Coronary artery (tissue), 2 donors: ENCODE data around the gene MLLT6.

Source experiments
- DNase-seq: peaks from one replicate; pipeline ENCODE4 v3.0.0-alpha.2; 2017; ENCODE audit warnings: low spot score
- H3K27ac ChIP-seq, 2 donors: fragments of 200-600 bp; sonication (generic); one replicate each; pipeline ENCODE4 v1.5.1; 2016 to 2019
- H3K4me3 ChIP-seq: fragments of 200-600 bp; sonication (generic); 2 replicates; pipeline ENCODE4 v1.5.1; 2016; ENCODE audit warnings: mild to moderate bottlenecking, moderate library complexity
- TF ChIP-seq, protein P1 (sequence below): fragments of 200-600 bp; sonication (generic); IDR thresholded peaks from one replicate; pipeline ENCODE4 v1.5.1; 2019; ENCODE audit warnings: antibody characterized with exemption

Gene MLLT6

GRCh38 chr17:38709864-38710603 is 5.0 kb downstream of the MLLT6 start:
- DNase-seq: no peak
- TF ChIP-seq, protein P1, sequence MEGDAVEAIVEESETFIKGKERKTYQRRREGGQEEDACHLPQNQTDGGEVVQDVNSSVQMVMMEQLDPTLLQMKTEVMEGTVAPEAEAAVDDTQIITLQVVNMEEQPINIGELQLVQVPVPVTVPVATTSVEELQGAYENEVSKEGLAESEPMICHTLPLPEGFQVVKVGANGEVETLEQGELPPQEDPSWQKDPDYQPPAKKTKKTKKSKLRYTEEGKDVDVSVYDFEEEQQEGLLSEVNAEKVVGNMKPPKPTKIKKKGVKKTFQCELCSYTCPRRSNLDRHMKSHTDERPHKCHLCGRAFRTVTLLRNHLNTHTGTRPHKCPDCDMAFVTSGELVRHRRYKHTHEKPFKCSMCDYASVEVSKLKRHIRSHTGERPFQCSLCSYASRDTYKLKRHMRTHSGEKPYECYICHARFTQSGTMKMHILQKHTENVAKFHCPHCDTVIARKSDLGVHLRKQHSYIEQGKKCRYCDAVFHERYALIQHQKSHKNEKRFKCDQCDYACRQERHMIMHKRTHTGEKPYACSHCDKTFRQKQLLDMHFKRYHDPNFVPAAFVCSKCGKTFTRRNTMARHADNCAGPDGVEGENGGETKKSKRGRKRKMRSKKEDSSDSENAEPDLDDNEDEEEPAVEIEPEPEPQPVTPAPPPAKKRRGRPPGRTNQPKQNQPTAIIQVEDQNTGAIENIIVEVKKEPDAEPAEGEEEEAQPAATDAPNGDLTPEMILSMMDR: no peak
- no peak overlapping the region for H3K27ac ChIP-seq
- no peak overlapping the region for H3K4me3 ChIP-seq

DNA sequence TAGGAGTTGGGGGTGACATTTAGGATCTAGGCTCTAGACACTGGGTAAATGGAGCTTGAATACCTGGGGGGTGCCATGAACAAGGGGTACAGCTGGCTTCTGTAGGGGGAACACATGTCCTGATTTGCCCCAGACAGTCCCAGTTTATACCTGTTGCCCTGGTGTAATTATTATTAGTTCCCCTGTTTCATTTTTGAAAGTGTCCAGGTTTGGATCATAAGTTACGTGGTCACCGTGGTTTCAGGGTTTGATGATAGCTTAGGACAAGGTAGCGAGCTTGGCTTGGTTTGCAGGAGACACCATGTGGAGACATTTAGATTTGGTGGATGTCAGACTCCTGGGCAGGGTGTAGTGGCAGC is 5.5 kb downstream of the MLLT6 start:
- TF ChIP-seq, protein P1: no peak
- no peak overlapping the region for H3K27ac ChIP-seq
- no peak overlapping the region for H3K4me3 ChIP-seq
- DNase-seq: no peak

GRCh38 chr17:38710985-38711384 is 5.9 kb downstream of the MLLT6 start:
- DNase-seq: no peak
- no peak overlapping the region for H3K27ac ChIP-seq
- TF ChIP-seq, protein P1: no peak
- no peak overlapping the region for H3K4me3 ChIP-seq

DNA sequence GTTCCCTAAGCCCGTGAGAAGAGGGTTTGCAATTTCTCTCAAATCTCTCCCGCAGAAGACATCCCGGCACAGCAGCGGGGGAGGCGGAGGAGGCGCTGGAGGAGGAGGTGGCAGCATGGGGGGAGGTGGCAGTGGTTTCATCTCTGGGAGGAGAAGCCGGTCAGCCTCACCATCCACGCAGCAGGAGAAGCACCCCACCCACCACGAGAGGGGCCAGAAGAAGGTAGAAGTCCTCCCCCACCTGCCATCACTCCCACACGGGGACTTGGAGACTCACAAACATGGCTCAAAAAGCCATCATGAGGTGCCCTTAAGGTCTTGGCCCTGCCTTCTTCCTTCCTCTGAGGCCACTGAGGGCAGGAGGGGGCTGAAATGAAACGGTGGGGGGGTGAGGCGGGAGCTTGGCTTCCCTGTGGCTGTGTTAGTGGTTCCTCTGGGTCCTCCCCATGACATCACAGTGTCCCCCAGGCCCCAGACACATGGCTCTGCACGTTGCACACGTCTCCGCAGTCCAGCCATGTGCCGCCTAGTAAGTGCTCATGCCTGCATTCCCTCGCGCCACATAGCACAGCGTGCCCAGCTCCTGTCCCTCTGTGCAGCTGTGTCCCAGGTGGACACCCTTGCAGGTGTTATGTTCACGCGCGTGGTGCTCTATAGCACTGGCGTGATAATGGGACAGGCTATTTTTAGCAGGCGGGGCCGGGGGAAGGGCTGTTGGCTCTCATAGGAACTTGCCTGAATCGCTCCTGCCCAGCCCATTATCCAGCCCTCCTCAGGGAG is 6.9 kb downstream of the MLLT6 start:
- Histone ChIP-seq H3K27ac (no peak overlapping the region), H3K4me3 (no peak overlapping the region)
- no peak for DNase-seq
- TF ChIP-seq, protein P1: no peak

DNA sequence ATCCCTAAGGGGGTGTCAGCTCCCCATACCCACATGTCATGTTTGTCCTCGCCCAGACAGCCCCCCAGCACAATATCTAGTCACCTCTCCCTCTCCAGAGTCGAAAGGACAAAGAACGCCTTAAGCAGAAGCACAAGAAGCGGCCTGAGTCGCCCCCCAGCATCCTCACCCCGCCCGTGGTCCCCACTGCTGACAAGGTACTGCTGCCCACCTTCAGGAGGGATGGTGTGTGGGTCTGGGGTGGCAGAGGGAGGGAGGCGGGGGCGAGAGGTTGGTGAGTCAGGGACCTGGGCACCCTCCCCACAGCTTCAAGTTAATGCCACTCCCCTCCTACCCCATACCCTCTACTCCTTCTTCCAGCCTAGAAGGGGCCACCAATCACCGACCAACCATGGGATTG is 7.5 kb downstream of the MLLT6 start:
- no peak overlapping the region for H3K4me3 ChIP-seq
- H3K27ac ChIP-seq: no peak overlapping the region
- no peak for DNase-seq
- TF ChIP-seq, protein P1: no peak

GRCh38 chr17:38713456-38714075 is 8.5 kb downstream of the MLLT6 start:
- TF ChIP-seq, protein P1: no peak
- no peak for DNase-seq
- no peak overlapping the region for H3K4me3 ChIP-seq
- no peak overlapping the region for H3K27ac ChIP-seq
